IMR-90 (cell line): ENCODE data around the gene TBC1D1. TPM values are rescaled to one million over a fixed set of nuclear protein-coding genes. Genes with fewer than 3 reads are reported as not detected.

ENCODE experiments used
- ATAC-seq: fragments of 200-7000 bp; cut with Tn5 transposase; 2 replicates; pipeline ENCODE4 v1.9.1; 2020; ENCODE audit warnings: low read depth, mild to moderate bottlenecking, moderate library complexity
- BruUV-seq: library from RNA; stranded (reverse); fragments of 400-500 nt; replicated peaks from 2 replicates; lab custom pipeline; 2021; lab: Mats Ljungman, UMichigan
- CTCF ChIA-PET: fragments of 300-600 bp; formaldehyde crosslinking; extraction: SDS; loops from one replicate; lab custom pipeline; 2021; ENCODE audit warnings: antibody characterized with exemption; lab: Yijun Ruan, JAX
- POLR2A ChIA-PET: fragments of 300-600 bp; sonication (Branson Sonifier 250); formaldehyde crosslinking; loops from one replicate; lab custom pipeline; 2022; ENCODE audit warnings: antibody characterized with exemption; ENCODE audit not compliant: unreplicated experiment; lab: Charles Lee
- DNase-seq: peaks from one replicate; pipeline ENCODE4 v3.0.0; 2013
- H2AFZ ChIP-seq: replicated peaks from 2 replicates; pipeline ENCODE3; 2013; ENCODE audit warnings: low read length, mild to moderate bottlenecking; ENCODE audit not compliant: poor library complexity
- H2AK5ac ChIP-seq: 2 replicates; pipeline ENCODE4 v1.6.1; 2013; ENCODE audit warnings: low read depth, low read length, inconsistent platforms
- H2AK9ac ChIP-seq: replicated peaks from 2 replicates; pipeline ENCODE3; 2013; ENCODE audit warnings: mild to moderate bottlenecking, low read depth, low read length, moderate library complexity; ENCODE audit not compliant: poor library complexity
- H2BK120ac ChIP-seq: 2 replicates; pipeline ENCODE4 v1.6.1; 2013; ENCODE audit warnings: low read depth, low read length, inconsistent platforms
- H2BK15ac ChIP-seq: 3 replicates; pipeline ENCODE4 v1.6.1; 2013; ENCODE audit warnings: low read depth, low read length, inconsistent platforms
- H2BK20ac ChIP-seq: 2 replicates; pipeline ENCODE4 v1.6.1; 2013; ENCODE audit warnings: low read depth, mild to moderate bottlenecking, inconsistent platforms, low read length, moderate library complexity
- H2BK5ac ChIP-seq: 2 replicates; pipeline ENCODE4 v1.6.1; 2013; ENCODE audit warnings: mild to moderate bottlenecking, low read depth, low read length, inconsistent platforms; ENCODE audit not compliant: poor library complexity, severe bottlenecking
- H3K14ac ChIP-seq: replicated peaks from 2 replicates; pipeline ENCODE4 v1.6.1; 2013; ENCODE audit warnings: low read depth, low read length, inconsistent platforms
- H3K18ac ChIP-seq: 2 replicates; pipeline ENCODE4 v1.6.1; 2013; ENCODE audit warnings: low read depth, low read length, control low read depth
- H3K23ac ChIP-seq: 2 replicates; pipeline ENCODE4 v1.6.1; 2013; ENCODE audit warnings: low read depth, low read length, inconsistent platforms
- H3K27ac ChIP-seq: 2 replicates; pipeline ENCODE4 v1.5.1; 2013; ENCODE audit warnings: mild to moderate bottlenecking, control low read depth, low read length; ENCODE audit not compliant: insufficient read depth
- H3K27me3 ChIP-seq: 2 replicates; pipeline ENCODE4 v1.6.1; 2013; ENCODE audit warnings: low read length; ENCODE audit not compliant: control insufficient read depth, insufficient read depth
- H3K36me3 ChIP-seq: 2 replicates; pipeline ENCODE4 v1.6.1; 2013; ENCODE audit warnings: low read length, mixed read lengths; ENCODE audit not compliant: control insufficient read depth, insufficient read depth
- H3K4ac ChIP-seq: 2 replicates; pipeline ENCODE4 v1.6.1; 2013; ENCODE audit warnings: low read depth, low read length, inconsistent platforms
- H3K4me1 ChIP-seq: 2 replicates; pipeline ENCODE4 v1.6.1; 2013; ENCODE audit warnings: low read length, mixed read lengths; ENCODE audit not compliant: control insufficient read depth, insufficient read depth
- H3K4me2 ChIP-seq: 2 replicates; pipeline ENCODE4 v1.6.1; 2013; ENCODE audit warnings: low read depth, mild to moderate bottlenecking, control low read depth, low read length, moderate library complexity
- H3K4me3 ChIP-seq: 2 replicates; pipeline ENCODE4 v1.5.1; 2013; ENCODE audit warnings: low read depth, mild to moderate bottlenecking, control low read depth, low read length, moderate library complexity; ENCODE audit not compliant: insufficient read depth
- H3K56ac ChIP-seq: 2 replicates; pipeline ENCODE4 v1.6.1; 2013; ENCODE audit warnings: low read length, inconsistent platforms; ENCODE audit not compliant: insufficient read depth; ENCODE audit errors: extremely low read depth
- H3K79me1 ChIP-seq, 2 experiments: 2 replicates each; pipeline ENCODE4 v1.6.1; 2013; ENCODE audit warnings: low read length in 2 of 2, inconsistent platforms in 1 of 2, low read depth in 1 of 2
- H3K9ac ChIP-seq: 2 replicates; pipeline ENCODE4 v1.6.1; 2013; ENCODE audit warnings: low read depth, low read length, control low read depth
- H3K9me1 ChIP-seq: 2 replicates; pipeline ENCODE4 v1.6.1; 2013; ENCODE audit warnings: low read length, inconsistent platforms; ENCODE audit not compliant: insufficient read depth
- H3K9me3 ChIP-seq: 2 replicates; pipeline ENCODE4 v1.6.1; 2013; ENCODE audit warnings: low read length; ENCODE audit not compliant: control insufficient read depth, insufficient read depth
- H4K20me1 ChIP-seq: 2 replicates; pipeline ENCODE4 v1.6.1; 2013; ENCODE audit warnings: low read length, inconsistent platforms; ENCODE audit not compliant: insufficient read depth
- H4K5ac ChIP-seq: 2 replicates; pipeline ENCODE4 v1.6.1; 2013; ENCODE audit warnings: mild to moderate bottlenecking, low read depth, low read length, control low read depth
- H4K8ac ChIP-seq, 2 experiments: 2 replicates each; pipeline ENCODE4 v1.6.1; 2013; ENCODE audit warnings: low read depth in 2 of 2, low read length in 2 of 2, control low read depth in 1 of 2, inconsistent platforms in 1 of 2
- H4K91ac ChIP-seq: 2 replicates; pipeline ENCODE4 v1.6.1; 2013; ENCODE audit warnings: low read depth, low read length, inconsistent platforms; ENCODE audit not compliant: insufficient read depth
- RCOR1 ChIP-seq: IDR thresholded peaks from 2 replicates; pipeline ENCODE4 v1.6.1; 2012; ENCODE audit warnings: mild to moderate bottlenecking, low read length, improper control_type of control experiment; ENCODE audit not compliant: insufficient replicate concordance
- USF2 ChIP-seq: fragments of 150-350 bp; IDR thresholded peaks from 2 replicates; pipeline ENCODE4 v1.6.1; 2017; ENCODE audit warnings: mild to moderate bottlenecking, antibody characterized with exemption, low read length, low read depth
- WGBS, 2 experiments: methylation state at CpG; one replicate each; pipeline versions ENCODE4 v1.1.5 to v1.1.7; 2013; ENCODE audit warnings: missing lambda C conversion rate in 2 of 2; ENCODE audit not compliant: insufficient read length in 1 of 2; ENCODE audit errors: extremely low coverage in 2 of 2; 5-methylcytosine and 5-hydroxymethylcytosine counted together
- dilution Hi-C: fragments of 300-500 bp; cut with HindIII; formaldehyde crosslinking; loops from one replicate; pipeline ENCODE4 v1.14.3; 2018; ENCODE audit warnings: low sequenced_read_pairs; ENCODE audit not compliant: unreplicated experiment
- in situ Hi-C: fragments of 300-500 bp; cut with MboI; formaldehyde crosslinking; loops from 3 replicates; pipeline ENCODE4 v1.14.3; 2019; ENCODE audit warnings: low sequenced_read_pairs, inconsistent platforms, mixed read lengths
- intact Hi-C: fragments of 100-400 bp; cut with micrococcal nuclease; formaldehyde crosslinking; loops from 2 replicates; pipeline ENCODE4 v1.10.0; 2022
- polyA plus RNA-seq, 3 experiments: library from polyadenylated mRNA; depleted of rRNA; stranded (reverse); fragments of >200 nt; gene quantifications; 2 replicates each; pipeline ENCODE4 v1.2.3, GENCODE V29; 2012; ENCODE audit warnings: low replicate concordance in 1 of 3
- total RNA-seq: library from RNA; depleted of rRNA; stranded (reverse); fragments of >200 nt; gene quantifications from 2 replicates; pipeline ENCODE4 v1.2.3, GENCODE V29; 2012

The TBC1D1 gene
- total and polyA plus RNA-seq, 2 of the 4 experiments (the other 2 are of a cell fraction): 42.4 to 104 TPM

- CTCF ChIA-PET: no interaction called here
- H2AFZ ChIP-seq: peak overlapping the region; percentile 47
- peak overlapping the region; percentile 31; the same call in 1 of the 2 replicates for H4K91ac ChIP-seq
- H4K20me1 ChIP-seq: no peaks in the 10 kb centered on the region
- WGBS, 2 experiments: no CpG with 5 or more reads among the region's 3 CpGs
- H3K23ac ChIP-seq: peak overlapping the region; percentile 75; the same call in 1 of the 2 replicates
- H4K8ac ChIP-seq: peak overlapping the region; percentile 32 to 38; a peak in 2 of 4 replicates
- H3K4ac ChIP-seq: peak overlapping the region; percentile 80
- POLR2A ChIA-PET: no interaction called here
- H3K4me3 ChIP-seq: no peak overlapping the region
- H2BK20ac ChIP-seq: peak overlapping the region; percentile 94
- intact Hi-C loops: loop anchor here (5.0 kb wide), 2 partner anchors 87 to 102 kb away; no protein-coding TSS in a partner anchor
- peak overlapping the region; percentile 94 for H2AK5ac ChIP-seq
- H2BK15ac ChIP-seq: peak overlapping the region; percentile 93
- H3K4me1 ChIP-seq: peaks cover 16% of the 10 kb centered on the region
- H2BK120ac ChIP-seq: peak overlapping the region; percentile 89
- no peak overlapping the region for H3K27ac ChIP-seq
- DNase-seq (no peak), ATAC-seq (no peak)
- peaks cover 0 to 5% of the 10 kb centered on the region in 2 experiments; a peak in 1 of 4 replicates for H3K79me1 ChIP-seq
- H3K9me1 ChIP-seq: peaks cover 14% of the 10 kb centered on the region
- H3K9me3 ChIP-seq: no peaks in the 10 kb centered on the region; the same call in 1 of the 2 replicates
- in situ Hi-C loops: no loop called here
- no peaks in the 10 kb centered on the region for H3K27me3 ChIP-seq
- dilution Hi-C loops: no loop called here
- no peak overlapping the region for H3K9ac ChIP-seq
- no TSS peak for BruUV-seq
- no peaks in the 10 kb centered on the region for H3K36me3 ChIP-seq
- peak overlapping the region; percentile 82 for H3K14ac ChIP-seq
- peak overlapping the region; percentile 93 for H2BK5ac ChIP-seq
- TF ChIP-seq USF2 (no peak), RCOR1 (no peak)
- H3K4me2 ChIP-seq: no peak overlapping the region
- peak overlapping the region; percentile 86; the same call in 1 of the 2 replicates for H3K18ac ChIP-seq
- no peak overlapping the region for H4K5ac ChIP-seq
- peak overlapping the region; percentile 31 for H2AK9ac ChIP-seq
- H3K56ac ChIP-seq: 0 out of 2 replicates have a peak overlapping the region, but pooled peaks have one; percentile 50
Measured at GRCh38 chr4:38164346-38164745, 273.5 kb downstream of the TBC1D1 start.
